Cardiac muscle cell (in vitro differentiated cells and primary cell): ENCODE results near the gene BMAL1. TPM values are rescaled to one million over a fixed set of nuclear protein-coding genes. Genes with fewer than 3 reads are reported as not detected.

ENCODE experiments used
- DNase-seq, 2 donors: peaks; one replicate each; pipeline versions ENCODE4 v3.0.0 to v3.0.0-alpha.2; 2010 to 2017; ENCODE audit warnings: low read depth in 1 of 2, low spot score in 1 of 2
- H3K27ac ChIP-seq: fragments of 200-600 bp; sonication (generic); 2 replicates; pipeline ENCODE4 v1.5.1; 2016
- H3K27me3 ChIP-seq: fragments of 200-600 bp; sonication (generic); 2 replicates; pipeline ENCODE4 v1.6.0; 2016; ENCODE audit warnings: control low read depth
- H3K36me3 ChIP-seq: fragments of 200-600 bp; sonication (generic); 2 replicates; pipeline ENCODE4 v1.5.1; 2016; ENCODE audit warnings: control low read depth
- H3K4me1 ChIP-seq: fragments of 200-600 bp; sonication (generic); 2 replicates; pipeline ENCODE4 v1.8.1; 2017; ENCODE audit warnings: low read depth, mild to moderate bottlenecking, mixed run types
- H3K4me3 ChIP-seq: fragments of 200-600 bp; sonication (generic); 2 replicates; pipeline ENCODE4 v1.5.1; 2016; ENCODE audit warnings: mild to moderate bottlenecking
- H3K9me3 ChIP-seq: fragments of 200-600 bp; sonication (generic); 2 replicates; pipeline ENCODE4 v1.5.1; 2017; ENCODE audit warnings: low read depth, mild to moderate bottlenecking, control low read depth
- polyA plus RNA-seq: library from polyadenylated mRNA; unstranded; fragments of >200 nt; fragmentation: Nextera tagmentation; extraction: Ambion mirVana; gene quantifications from 2 replicates; pipeline ENCODE4 v1.2.1, GENCODE V29; 2016
- total RNA-seq: library from RNA; depleted of rRNA; stranded (reverse); fragments of >200 nt; gene quantifications from 2 replicates; pipeline ENCODE4 v1.2.3, GENCODE V29; 2016
- TF ChIP-seq, protein P1 (sequence below): IDR thresholded peaks from 2 replicates; pipeline ENCODE4 v1.5.1; 2012; ENCODE audit warnings: low read depth, mild to moderate bottlenecking, low read length

The BMAL1 gene
- total and polyA plus RNA-seq, 2 experiments from 2014 or later, result 3.9 to 12.4 TPM

- Histone ChIP-seq H3K4me3 (no peak overlapping the region), H3K9me3 (no peaks in the 10 kb centered on the region), H3K4me1 (no peaks in the 10 kb centered on the region), H3K36me3 (no peaks in the 10 kb centered on the region), H3K27me3 (no peaks in the 10 kb centered on the region), H3K27ac (no peak overlapping the region)
- DNase-seq, result no peak
- TF ChIP-seq, protein P1, sequence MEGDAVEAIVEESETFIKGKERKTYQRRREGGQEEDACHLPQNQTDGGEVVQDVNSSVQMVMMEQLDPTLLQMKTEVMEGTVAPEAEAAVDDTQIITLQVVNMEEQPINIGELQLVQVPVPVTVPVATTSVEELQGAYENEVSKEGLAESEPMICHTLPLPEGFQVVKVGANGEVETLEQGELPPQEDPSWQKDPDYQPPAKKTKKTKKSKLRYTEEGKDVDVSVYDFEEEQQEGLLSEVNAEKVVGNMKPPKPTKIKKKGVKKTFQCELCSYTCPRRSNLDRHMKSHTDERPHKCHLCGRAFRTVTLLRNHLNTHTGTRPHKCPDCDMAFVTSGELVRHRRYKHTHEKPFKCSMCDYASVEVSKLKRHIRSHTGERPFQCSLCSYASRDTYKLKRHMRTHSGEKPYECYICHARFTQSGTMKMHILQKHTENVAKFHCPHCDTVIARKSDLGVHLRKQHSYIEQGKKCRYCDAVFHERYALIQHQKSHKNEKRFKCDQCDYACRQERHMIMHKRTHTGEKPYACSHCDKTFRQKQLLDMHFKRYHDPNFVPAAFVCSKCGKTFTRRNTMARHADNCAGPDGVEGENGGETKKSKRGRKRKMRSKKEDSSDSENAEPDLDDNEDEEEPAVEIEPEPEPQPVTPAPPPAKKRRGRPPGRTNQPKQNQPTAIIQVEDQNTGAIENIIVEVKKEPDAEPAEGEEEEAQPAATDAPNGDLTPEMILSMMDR, result no peak
Observed at GRCh38 chr11:13346470-13346869, 68.9 kb downstream of the BMAL1 start.

- no peak overlapping the region for H3K4me3 ChIP-seq
- H3K27me3 ChIP-seq, result no peaks in the 10 kb centered on the region
- H3K4me1 ChIP-seq, result no peaks in the 10 kb centered on the region
- TF ChIP-seq, protein P1, result no peak
- no peaks in the 10 kb centered on the region for H3K9me3 ChIP-seq
- no peak for DNase-seq
- H3K27ac ChIP-seq, result no peak overlapping the region
- no peaks in the 10 kb centered on the region for H3K36me3 ChIP-seq
Observed at GRCh38 chr11:13347901-13348300, 70.3 kb downstream of the BMAL1 start.

DNA sequence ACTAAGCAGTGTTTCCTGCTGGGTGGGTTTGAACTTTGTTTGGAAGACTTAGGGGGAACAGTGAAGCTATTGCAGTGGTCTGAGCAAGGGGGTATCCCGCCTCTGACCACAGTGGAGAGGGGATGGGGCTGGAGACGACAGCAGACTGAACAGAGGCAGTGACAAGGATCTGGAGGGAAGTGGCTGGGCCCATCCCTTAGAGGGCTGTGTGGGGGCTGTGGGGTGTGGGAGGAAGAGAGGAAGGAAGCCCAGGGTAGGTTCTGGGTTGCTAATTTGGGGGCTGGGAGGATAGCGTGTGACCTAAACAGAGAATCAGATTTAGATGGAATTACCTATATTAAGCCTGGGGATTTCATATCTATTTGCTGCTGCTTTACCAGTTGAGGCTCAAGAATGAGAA is 70.7 kb downstream of the BMAL1 start:
- Histone ChIP-seq H3K9me3 (no peaks in the 10 kb centered on the region), H3K27ac (no peak overlapping the region), H3K27me3 (no peaks in the 10 kb centered on the region), H3K36me3 (no peaks in the 10 kb centered on the region), H3K4me1 (no peaks in the 10 kb centered on the region), H3K4me3 (no peak overlapping the region)
- no peak for DNase-seq
- TF ChIP-seq, protein P1, result no peak

DNA sequence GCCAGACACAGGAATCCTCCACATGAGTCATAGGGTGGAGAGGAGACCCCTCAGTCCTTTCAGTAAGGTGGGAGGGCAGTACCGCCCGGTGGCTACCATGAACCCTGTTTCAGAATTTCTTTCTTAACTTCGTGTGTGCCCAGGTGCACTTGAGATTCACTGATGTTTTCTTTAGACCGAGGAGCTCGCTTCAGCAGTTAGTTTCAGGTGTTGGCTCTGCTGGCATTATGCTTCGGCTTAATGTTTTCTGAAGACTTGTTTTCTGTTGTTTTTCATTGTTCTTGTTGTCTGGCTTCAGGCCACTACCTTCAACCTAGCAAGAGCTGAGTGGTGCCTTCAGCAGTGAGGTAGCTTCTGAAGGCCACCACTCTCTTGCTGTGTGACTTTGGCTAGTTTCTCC is 71.5 kb downstream of the BMAL1 start:
- Histone ChIP-seq H3K4me1 (no peaks in the 10 kb centered on the region), H3K36me3 (no peaks in the 10 kb centered on the region), H3K9me3 (no peaks in the 10 kb centered on the region), H3K27ac (no peak overlapping the region), H3K27me3 (no peaks in the 10 kb centered on the region), H3K4me3 (no peak overlapping the region)
- DNase-seq, result no peak
- TF ChIP-seq, protein P1, result no peak

- no peak overlapping the region for H3K27ac ChIP-seq
- DNase-seq, result no peak
- H3K9me3 ChIP-seq, result no peaks in the 10 kb centered on the region
- no peaks in the 10 kb centered on the region for H3K4me1 ChIP-seq
- no peaks in the 10 kb centered on the region for H3K27me3 ChIP-seq
- no peaks in the 10 kb centered on the region for H3K36me3 ChIP-seq
- TF ChIP-seq, protein P1, result no peak
- no peak overlapping the region for H3K4me3 ChIP-seq
Observed at GRCh38 chr11:13349581-13349980, 72.0 kb downstream of the BMAL1 start.

DNA sequence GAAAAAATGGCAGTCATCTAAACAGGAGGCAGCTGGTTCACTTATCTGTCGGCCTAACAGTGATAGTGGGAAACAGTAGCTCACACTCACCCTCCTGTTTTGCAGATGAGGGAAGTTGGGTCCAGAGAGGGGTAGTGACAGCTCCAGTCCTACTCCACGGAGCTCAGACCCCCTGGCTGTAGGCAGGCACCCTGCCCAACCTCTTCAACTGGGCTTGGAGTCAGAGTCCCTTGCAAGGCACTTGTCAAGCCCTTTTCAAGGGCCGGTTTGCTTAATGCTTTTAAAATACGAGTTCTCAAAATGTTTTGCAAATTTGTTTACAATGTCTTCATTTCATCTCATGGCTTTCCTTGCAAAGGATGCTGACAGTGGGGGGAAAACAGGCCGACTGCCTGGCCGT is 75.1 kb downstream of the BMAL1 start:
- Histone ChIP-seq H3K4me3 (no peak overlapping the region), H3K27ac (no peak overlapping the region), H3K4me1 (no peaks in the 10 kb centered on the region), H3K27me3 (no peaks in the 10 kb centered on the region), H3K36me3 (no peaks in the 10 kb centered on the region), H3K9me3 (no peaks in the 10 kb centered on the region)
- TF ChIP-seq, protein P1, result no peak
- DNase-seq, result no peak
